A549 treated with RU486 at 1 μM for 4 hours (cell line): ENCODE results near the gene ZDHHC15. TPM values are rescaled to one million over a fixed set of nuclear protein-coding genes. Genes with fewer than 3 reads are reported as not detected.

Source experiments
- total RNA-seq: library from RNA; stranded (reverse); fragments of 200-300 nt; extraction: Qiagen RNA extraction; gene quantifications from 5 replicates; pipeline ENCODE4 v1.2.3, GENCODE V29; 2022; ENCODE audit warnings: low read depth

Gene ZDHHC15
- total RNA-seq, result not detected in 5 replicates

GRCh38 chrX:75522565-75523431 is at the start of gene ZDHHC15:
TSS of gene ZDHHC15 (minus strand) at chrX:75523037. CDS start at chrX:75523024, 13 bp downstream.

Other genes with a start within 250 kb of the ZDHHC15 start
- 7.6 to 9.7 TPM (median 8.0 TPM) in 5 replicates for gene UPRT, start 249.0 kb downstream of the ZDHHC15 start, total RNA-seq